Inflammatory macrophage (primary cell): ENCODE results near the gene VSIG10L2.
"Not testable (repeated sequence)": the region's sequence is repeated elsewhere in the genome, so short reads cannot be mapped to it uniquely, and the experiment has no call there.

ENCODE experiments used
- DNase-seq, 2 donors: peaks; one replicate each; pipeline ENCODE4 v3.0.0-alpha.2; 2020 to 2022

VSIG10L2 gene

DNA sequence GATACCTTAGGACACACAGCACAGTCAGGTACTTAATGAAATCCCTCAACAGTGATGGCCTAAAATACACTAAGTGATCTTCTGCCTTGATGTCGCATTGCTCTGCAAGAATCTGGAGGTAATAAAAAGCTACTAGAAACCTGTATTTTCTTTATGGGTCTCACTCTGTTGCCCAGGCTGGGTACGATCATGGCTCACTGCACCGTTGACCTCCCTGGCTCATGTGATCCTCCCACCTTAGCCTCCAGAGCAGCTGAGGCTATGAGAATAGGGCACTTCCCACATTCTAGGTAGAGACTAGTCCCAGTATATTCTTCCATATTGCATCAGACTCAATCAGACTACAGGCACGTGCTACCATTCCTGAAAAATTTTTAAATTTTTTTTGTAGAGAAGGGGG is 21.7 kb downstream of the VSIG10L2 start:
- DNase-seq = no peak

DNA sequence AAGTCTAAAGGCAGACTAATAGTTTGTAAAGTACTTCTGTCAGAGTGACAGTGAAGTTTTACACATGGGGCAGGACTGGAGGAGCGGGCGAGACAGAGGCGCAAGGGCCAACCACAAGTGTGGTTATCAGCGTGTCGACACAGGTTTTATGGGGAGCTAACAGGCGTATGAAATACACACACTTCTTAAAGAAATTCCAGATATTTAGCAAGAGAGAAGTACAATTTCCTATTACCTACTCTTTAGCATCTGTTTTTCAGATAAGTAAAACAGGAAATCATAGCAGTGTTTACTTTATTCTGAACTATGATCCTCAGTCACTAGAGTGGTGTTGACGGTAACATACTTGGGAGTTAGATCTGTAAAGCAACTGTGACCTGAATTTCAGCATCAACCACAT is 22.5 kb downstream of the VSIG10L2 start:
- DNase-seq = no peak

DNA sequence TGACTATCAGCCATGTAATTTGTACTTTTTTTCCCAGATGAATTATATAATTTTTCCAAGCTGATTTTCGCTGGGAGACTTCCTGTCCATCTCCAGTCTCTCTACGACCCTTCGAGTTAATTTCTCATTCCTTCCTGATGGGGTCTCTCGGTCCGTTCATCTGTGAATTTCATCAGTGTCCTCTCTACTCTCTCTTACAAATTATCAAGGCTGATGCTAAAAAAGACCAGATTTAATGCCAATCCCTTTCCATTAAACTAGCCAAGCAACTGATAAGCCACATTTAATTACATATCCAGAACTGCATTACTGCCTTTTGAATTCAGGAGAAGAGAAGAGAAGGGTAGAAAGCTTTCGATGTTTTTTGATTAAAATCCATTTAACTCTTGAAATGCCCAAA is 25.8 kb downstream of the VSIG10L2 start:
- no peak for DNase-seq

DNA sequence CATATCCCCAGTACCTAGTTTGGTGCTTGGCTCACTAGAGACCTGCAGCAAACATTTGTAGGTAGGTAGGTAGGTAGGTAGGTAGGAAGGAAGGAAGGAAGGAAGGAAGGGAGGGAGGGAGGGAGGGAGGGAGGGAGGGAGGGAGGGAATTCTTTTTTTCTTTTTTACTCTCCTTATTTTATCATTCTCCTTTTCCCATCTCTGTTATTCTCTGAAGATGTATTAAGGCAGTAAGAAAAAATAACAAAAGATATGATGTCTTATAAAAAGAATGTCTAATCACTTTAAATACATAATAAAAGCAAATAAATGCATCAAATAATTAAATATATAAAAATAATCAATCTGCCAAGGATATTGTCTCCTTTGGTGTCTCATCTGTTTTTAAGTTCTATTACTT is 28.4 kb downstream of the VSIG10L2 start:
- DNase-seq = no peak

DNA sequence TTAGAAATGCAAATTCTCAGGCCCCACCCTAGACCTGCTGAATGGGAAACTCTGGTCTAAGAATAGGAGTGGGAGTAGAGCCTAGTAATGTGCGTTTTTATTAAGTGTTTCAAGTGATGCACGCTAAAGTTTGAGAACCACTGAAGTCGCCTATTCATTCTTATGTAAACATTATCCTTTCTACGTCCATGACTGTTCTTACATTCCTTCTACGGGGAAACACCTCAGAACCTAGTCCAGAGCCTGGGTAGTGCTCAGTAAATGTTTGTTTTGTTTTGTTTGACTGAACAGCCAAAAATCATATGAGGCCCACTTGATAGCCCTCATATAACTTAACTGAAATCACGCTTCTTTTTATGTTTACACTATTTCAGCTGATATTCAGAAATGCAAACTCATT is 29.8 kb downstream of the VSIG10L2 start:
- DNase-seq = no peak

DNA sequence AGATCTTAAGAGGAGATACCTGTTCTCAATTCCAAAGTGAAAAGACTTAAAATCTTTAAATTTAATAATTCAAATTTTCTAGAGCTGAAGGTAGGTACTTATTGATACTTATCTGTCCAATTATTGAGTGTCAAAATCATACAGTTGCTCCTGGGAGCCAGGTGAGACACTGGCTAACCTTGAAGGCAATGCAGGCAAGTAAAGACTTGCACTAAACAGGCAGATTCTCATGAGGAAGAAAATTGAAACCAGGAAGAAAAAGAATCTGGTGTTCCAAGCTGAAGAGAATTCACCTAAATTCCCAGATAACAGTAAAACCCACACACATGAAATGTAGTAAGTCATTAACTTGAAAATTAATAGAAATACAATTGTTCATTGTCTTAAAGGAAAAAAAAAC is 30.3 kb downstream of the VSIG10L2 start:
- no peak for DNase-seq

DNA sequence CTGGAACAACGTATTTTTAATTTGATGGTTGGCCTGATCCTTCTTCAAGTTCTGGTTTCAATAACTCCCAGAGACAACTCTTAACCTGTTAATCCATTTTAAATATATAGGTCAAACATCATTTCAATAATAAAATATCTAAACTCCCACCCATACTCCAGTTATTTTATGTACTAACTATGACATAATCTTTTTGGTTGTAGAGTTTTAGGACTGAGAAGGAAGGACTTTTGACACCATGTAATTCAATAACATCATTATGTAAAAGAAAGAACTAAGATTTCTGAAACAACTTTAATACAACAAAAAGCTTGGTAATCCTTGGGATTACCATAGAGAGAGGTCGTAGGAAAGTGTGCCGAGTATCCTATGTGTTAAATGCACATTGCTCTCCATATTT is 31.5 kb downstream of the VSIG10L2 start:
- no peak for DNase-seq

DNA sequence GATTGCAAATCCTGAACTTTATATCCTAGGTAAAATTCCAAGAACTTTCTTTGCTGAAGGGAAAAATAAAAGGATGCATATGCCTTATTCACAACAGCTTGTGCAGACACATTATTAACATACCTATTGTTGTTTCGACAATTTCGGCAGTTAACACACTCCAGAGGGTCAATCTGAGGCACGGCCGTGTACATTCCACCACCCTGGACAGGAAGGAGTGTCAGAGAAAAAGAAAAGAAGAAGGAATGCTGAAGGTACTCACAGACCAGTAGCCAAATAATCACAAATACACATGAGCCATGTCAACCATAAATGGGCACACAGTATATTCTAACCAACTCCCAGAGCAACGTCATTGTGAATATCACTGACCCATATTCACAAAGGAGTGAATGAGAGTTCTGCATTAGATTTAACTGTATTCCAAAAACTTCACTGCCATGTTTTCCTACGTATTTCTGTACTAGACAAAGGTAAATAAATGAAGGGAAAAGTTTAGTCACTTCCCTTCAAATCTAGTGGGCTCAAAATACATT is 32.4 kb downstream of the VSIG10L2 start:
- no peak for DNase-seq

DNA sequence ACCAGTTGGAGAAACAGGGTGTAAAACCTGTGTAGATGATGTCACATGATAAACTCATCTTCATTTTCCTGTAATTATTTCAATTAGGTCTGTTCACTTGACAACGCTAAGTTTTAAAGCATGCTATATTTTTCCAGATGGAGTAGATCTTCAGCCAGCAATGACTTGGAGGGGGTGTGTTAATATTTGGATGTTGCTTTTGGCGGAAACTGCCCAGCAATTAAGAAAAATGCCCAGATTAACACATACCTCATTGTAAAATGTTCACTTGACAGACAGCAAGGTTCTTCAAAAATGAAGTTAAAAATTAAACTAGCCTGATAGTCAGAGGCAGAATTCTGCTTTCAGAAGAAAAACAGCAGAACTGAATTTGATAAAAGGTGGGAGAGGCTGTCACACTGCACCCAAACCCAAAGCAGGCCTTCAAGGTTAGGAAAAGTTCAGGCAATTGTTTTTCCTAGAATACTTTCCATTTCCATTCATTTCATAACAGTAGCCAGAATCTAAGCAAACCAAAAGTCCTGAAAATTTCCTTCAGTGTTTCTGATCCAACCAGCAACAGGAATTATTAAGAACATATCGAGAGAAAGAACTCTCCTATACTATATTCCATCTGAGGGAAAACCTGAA is 33.0 kb downstream of the VSIG10L2 start:
- DNase-seq = no peak

DNA sequence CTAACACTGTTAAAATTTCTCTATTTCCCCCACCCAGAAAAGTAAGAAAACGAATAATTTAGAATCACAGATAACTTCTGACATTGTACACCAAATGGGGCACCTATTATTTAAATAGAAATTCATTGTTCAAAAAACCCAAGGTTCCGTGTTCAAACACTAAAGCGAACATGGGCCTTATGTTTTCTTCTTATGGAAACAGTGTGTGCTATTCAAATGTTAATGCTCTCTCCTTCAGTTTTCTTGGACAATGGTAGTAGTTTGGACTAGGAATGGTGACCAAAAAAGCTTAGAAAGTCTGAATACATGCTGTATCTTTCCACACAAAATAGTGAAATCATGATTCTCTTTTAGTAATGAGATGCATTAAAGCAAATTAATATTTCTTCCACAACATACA is 33.7 kb downstream of the VSIG10L2 start:
- DNase-seq = no peak

DNA sequence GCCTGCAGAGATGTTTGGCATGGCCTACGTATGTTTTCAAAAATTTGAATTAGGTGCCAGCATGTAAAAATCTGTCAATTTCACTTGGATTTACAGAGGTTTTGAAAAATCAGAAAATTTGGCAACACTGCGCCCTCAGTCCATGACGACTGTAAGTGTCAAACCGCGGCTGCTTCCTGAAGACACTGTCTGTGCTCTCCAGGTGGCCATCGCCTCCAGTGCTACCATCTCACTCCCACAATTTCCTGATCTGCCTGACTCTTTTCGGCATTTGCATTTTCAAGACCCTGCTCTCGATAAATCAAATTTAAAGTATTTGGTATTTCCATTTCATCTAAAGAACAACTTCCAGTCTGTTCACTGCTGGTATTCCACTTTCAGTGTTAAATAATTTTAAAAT is 34.6 kb downstream of the VSIG10L2 start:
- no peak for DNase-seq

DNA sequence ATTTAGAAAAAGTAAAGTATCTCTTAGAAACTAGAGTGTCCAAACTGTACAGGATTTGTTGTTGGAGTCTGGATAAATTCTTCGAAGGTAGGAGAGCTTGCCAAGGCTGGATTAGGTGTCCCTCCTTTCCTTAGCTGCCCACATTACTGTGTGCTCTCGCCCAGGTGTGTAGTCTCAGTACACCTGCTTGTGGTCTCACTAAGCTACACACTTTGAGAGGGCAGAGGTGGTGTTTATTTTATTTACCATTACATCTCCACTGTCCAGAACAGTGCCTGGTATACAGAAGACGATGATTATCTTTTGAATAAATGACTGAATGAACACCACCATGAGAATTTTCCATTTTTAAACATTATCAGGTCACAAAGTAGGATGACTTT is 36.5 kb downstream of the VSIG10L2 start:
- DNase-seq = no peak

DNA sequence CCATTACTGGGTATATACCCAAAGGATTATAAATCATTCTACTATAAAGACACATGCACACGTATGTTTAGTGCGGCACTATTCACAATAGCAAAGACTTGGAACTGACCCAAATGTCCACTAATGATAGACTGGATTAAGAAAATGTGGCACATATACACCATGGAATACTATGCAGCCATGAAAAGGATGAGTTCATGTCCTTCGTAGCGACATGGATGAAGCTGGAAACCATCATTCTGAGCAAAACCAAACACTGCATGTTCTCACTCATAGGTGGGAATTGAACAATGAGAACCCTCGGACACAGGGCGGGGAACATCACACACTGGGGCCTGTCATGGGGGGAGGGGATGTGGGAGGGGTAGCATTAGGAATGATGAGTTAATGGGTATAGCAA is 40.1 kb downstream of the VSIG10L2 start:
- not testable (repeated sequence) for DNase-seq

DNA sequence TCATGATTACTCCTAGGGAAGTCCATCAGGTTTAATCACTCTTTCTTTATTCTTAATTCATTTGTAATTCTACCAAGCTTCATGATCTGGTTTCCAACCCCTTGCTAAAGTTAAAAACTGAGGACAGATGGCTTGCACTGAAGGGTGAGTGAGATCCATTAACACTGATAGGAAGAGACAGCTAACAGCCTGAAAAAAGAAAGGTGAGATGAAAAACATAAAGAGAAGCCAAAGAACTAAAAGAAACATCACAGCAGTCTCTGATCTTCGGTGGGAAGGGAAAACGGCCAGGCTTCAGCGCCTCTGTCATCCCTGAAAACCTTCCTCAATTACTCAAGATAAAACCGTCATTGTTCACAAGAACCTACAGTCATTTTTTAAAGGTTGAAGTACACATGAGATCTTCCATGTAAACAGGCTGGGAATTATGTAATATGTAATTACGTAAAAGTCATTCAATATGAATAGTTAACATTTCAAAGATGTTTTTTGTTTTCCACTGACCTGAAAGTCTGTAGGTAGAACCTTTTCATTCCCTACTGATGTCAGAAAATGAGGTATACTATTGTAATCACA is 41.3 kb downstream of the VSIG10L2 start:
- no peak for DNase-seq

DNA sequence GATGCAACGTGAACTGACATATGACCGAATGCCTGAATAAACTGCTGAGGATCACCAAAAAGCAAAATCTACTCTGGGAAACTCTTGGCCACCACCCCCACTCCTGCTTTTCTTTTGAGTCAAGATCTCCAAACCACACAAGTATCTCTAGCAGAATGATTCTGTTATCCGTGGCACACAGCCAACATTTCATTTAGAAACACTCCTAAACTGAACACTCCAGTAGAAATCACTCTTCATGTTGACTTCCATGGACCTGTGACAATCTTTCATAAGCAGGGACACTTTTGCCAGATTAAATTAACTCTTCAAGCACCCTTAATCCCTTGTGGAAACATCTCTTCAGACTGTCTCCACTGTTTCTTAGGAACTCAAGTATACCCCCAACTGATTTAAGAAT is 44.4 kb downstream of the VSIG10L2 start:
- no peak for DNase-seq

DNA sequence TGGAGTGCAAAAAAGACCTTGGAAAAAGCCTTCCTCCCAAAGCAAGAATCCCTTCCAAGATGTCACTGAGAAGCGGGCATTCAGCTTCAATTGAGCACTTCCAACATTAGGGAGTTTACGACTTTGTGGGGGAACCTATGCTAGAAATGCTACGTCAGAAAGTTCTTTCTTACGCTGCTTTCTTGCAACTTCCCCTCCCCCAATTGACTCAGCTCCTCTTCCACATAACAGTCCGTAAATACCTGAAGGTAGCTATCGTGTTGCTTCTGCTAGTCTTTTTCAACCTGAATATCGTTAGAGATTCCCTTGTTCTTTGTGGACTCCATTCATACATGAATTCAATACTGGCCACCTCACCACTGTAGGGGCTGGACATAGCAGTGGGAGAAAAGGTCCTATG is 47.0 kb downstream of the VSIG10L2 start:
- no peak for DNase-seq

DNA sequence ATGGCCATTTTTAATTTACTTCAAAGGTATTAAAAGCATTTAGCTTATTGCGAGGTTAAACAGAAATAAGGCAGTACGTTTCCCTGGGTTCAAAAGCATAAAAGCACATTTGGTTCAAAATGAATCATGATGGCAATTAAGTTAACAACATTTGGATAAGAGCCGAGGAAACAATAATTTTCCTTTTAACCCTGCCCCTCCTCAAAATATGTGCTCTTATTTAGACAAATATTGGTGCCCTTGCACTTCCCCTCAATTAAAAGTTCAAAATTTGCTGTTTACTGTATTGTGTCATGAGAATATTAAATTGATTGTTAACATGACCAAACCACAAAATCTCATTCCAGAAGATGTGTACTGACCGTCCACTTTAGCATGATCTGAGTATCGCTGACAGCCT is 48.7 kb downstream of the VSIG10L2 start:
- DNase-seq = no peak

DNA sequence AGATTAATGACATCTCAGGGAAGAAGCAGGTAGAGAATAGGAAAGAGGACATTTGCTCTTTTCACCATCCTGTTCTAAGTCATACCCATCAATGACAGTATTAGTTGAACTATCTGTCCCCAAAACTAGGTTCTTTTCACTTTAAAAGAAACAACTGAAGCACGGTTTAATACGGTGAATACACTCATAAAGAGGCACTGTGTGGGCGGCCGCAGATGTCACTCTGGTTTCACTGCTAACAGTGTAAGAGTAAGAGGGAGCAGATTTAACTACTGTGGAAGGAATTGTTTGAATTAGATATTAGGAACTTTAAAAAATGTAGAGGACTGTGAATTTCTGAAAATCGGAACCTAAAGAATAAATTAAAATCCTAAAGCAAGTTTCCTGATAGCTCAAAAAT is 49.5 kb downstream of the VSIG10L2 start:
- no peak for DNase-seq

DNA sequence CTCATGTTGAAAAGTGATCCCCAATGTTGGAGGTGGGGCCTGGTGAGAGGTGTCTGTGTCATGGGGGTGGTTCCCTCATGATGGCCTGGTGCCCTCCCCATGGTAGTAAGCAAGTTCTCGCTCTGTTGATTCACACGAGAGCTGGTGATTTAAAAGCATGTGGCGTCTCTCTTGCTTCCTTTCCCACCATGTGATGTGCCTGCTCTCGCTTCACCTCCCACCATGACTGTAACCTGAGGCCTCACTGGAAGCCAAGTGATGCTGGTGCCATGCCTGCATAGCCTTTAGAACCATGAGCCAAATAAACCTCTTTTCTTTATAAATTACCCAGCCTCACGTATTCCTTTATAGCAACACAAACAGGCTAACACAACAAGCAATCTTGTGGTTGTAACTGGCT is 52.4 kb downstream of the VSIG10L2 start:
- no peak for DNase-seq

DNA sequence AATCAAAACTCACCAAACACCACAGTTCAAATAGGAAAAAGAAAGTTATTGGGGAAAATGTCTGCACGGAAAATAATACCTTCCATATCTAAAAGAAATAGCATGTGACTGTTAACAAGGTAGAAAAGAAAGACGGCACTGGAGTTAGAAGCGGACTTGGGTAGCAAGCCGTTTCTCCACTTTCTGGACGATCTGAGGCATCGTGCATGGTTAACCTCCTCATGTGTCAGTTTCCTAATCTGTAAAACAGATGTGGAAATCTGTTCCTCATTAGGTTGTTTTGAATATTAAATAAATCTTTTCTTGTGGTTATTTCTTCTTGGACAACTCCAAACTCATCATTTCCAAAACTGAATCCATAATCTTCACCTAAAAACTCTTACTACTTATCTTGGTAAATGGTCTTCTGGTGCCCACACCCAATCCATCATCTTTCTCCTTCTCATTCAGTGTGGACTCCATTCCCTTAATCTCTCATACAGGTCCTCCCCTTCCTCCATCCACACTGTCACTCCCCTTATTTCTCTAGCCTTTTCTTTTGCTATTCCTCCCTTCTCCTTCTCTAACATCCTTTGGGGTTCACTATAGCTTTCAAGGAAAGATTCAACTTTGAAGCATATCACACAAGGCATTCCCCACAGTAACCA is 53.5 kb downstream of the VSIG10L2 start:
- no peak for DNase-seq

DNA sequence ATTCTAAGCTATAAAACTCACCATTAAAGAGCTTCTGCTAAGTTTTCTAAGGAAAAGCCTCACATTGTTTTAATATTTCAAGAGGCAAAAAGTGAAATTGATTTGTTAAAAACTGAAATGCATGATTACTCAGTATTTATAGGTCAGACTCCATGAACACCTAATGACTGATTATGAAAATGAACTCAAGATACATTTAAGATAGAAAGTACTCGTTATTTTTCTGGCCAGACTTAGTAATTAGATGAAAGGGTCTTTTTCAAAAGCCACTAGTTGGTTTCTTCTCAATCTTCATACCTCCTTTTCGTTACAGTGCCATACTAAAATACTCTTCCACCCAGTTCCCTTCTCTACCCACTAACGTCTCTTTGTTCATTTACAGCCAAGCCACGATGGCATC is 56.3 kb downstream of the VSIG10L2 start:
- no peak for DNase-seq
